Measurements from ENCODE around the gene RANBP3. TPM values are rescaled to one million over a fixed set of nuclear protein-coding genes. Genes with fewer than 3 reads are reported as not detected.

Gene RANBP3
- total and polyA plus RNA-seq, 2 of the 8 experiments (the other 6 are each of a cell fraction or from before 2014, with no cell fraction given): 95.4 to 122 TPM

- TF ChIP-seq NRF1 (IDR thresholded peaks at IDR 0.05; ENCODE audit: low read depth, low read length) (no peak), MAFK (IDR thresholded peaks at IDR 0.05; ENCODE audit: low read depth, low read length) (no peak), RNF2 (IDR thresholded peaks at IDR 0.05; ENCODE audit: borderline replicate concordance, low read depth, low read length, missing control alignments, poor library complexity, severe bottlenecking) (no peak), POLR2A (IDR thresholded peaks at IDR 0.05; ENCODE audit: control extremely low read depth in 1 of 2, low read depth in 2 of 2, low read length in 2 of 2) (no peak), HDAC2 (IDR thresholded peaks at IDR 0.05; ENCODE audit: borderline replicate concordance in 1 of 2, low read depth in 2 of 2, low read length in 2 of 2) (no peak), POU5F1 (IDR thresholded peaks at IDR 0.05; ENCODE audit: low read depth, low read length) (no peak), ASH2L (IDR thresholded peaks at IDR 0.05; ENCODE audit: low read length) (no peak)
Observed at GRCh38 chr19:5923356-5923755, 54.6 kb downstream of the RANBP3 start (continued).

Measured in H1 (cell line).